Neural cell (in vitro differentiated cells): Measurements from ENCODE around the gene STRBP. TPM values are rescaled to one million over a fixed set of nuclear protein-coding genes. Genes with fewer than 3 reads are reported as not detected.

Experiments used
- H2AFZ ChIP-seq: fragments of 200-600, 300-800 bp; sonication (generic), shearing (Covaris generic); 2 replicates; pipeline ENCODE4 v1.6.0; 2014; ENCODE audit warnings: low read depth, mild to moderate bottlenecking, antibody characterized with exemption, low read length, moderate library complexity
- H3F3A ChIP-seq: fragments of 200-600 bp; shearing (Covaris generic); 2 replicates; pipeline ENCODE4 v1.6.1; 2016; ENCODE audit warnings: mild to moderate bottlenecking, moderate library complexity, mixed read lengths, antibody characterized with exemption, low read length; ENCODE audit not compliant: insufficient read depth, poor library complexity, severe bottlenecking
- H3K27ac ChIP-seq: fragments of 200-600, 300-800 bp; sonication (generic), shearing (Covaris generic); 2 replicates; pipeline ENCODE4 v1.5.1; 2014; ENCODE audit warnings: mild to moderate bottlenecking, low read length, moderate library complexity
- H3K27me3 ChIP-seq: fragments of 300-800, 200-600 bp; sonication (generic), shearing (Covaris generic); 2 replicates; pipeline ENCODE4 v1.6.0; 2014; ENCODE audit warnings: mild to moderate bottlenecking, low read depth, low read length, moderate library complexity; ENCODE audit not compliant: insufficient read depth
- H3K36me3 ChIP-seq: fragments of 300-800, 200-600 bp; sonication (generic), shearing (Covaris generic); 2 replicates; pipeline ENCODE4 v1.5.1; 2014; ENCODE audit warnings: mild to moderate bottlenecking, antibody characterized with exemption, low read length, moderate library complexity; ENCODE audit not compliant: insufficient read depth
- H3K4me2 ChIP-seq: fragments of 300-800, 200-600 bp; sonication (generic), shearing (Covaris generic); 2 replicates; pipeline ENCODE4 v1.6.0; 2014; ENCODE audit warnings: mild to moderate bottlenecking, low read length
- H3K4me3 ChIP-seq: fragments of 300-800, 200-600 bp; sonication (generic), shearing (Covaris generic); 2 replicates; pipeline ENCODE4 v1.5.1; 2014; ENCODE audit warnings: mild to moderate bottlenecking, low read length, moderate library complexity
- H3K79me2 ChIP-seq: fragments of 200-600 bp; shearing (Covaris generic); replicated peaks from 2 replicates; pipeline ENCODE4 v1.6.0; 2014; ENCODE audit warnings: mild to moderate bottlenecking, low read length, moderate library complexity; ENCODE audit not compliant: insufficient read depth
- H3K9ac ChIP-seq: fragments of 300-800, 200-600 bp; sonication (generic), shearing (Covaris generic); 2 replicates; pipeline ENCODE4 v1.6.1; 2016; ENCODE audit warnings: mild to moderate bottlenecking, low read length, mixed read lengths
- H3K9me2 ChIP-seq: fragments of 200-600 bp; shearing (Covaris generic); 2 replicates; pipeline ENCODE4 v1.6.1; 2016; ENCODE audit warnings: mild to moderate bottlenecking, low read length, mixed read lengths; ENCODE audit not compliant: insufficient read depth
- H3K9me3 ChIP-seq: fragments of 200-600, 300-800 bp; sonication (generic), shearing (Covaris generic); 2 replicates; pipeline ENCODE4 v1.6.1; 2016; ENCODE audit warnings: mild to moderate bottlenecking, mixed run types, low read length, moderate library complexity, mixed read lengths
- H4K20me1 ChIP-seq: fragments of 200-600 bp; shearing (Covaris generic); 2 replicates; pipeline ENCODE4 v1.6.1; 2016; ENCODE audit warnings: mild to moderate bottlenecking, mixed run types; ENCODE audit not compliant: insufficient read depth
- CTCF ChIP-seq: fragments of 450-650 bp; IDR thresholded peaks from 2 replicates; pipeline ENCODE4 v1.5.1; 2014; ENCODE audit warnings: antibody characterized with exemption, mild to moderate bottlenecking, moderate library complexity; ENCODE audit not compliant: poor library complexity, severe bottlenecking
- EP300 ChIP-seq: fragments of 450-650 bp; conservative IDR thresholded peaks from 2 replicates; pipeline ENCODE4 v1.6.1; 2014; ENCODE audit warnings: antibody characterized with exemption, mild to moderate bottlenecking, moderate library complexity; ENCODE audit not compliant: poor library complexity, severe bottlenecking
- EZH2 ChIP-seq: fragments of 200-600, 300-800 bp; shearing (Covaris generic), sonication (generic); IDR thresholded peaks from 2 replicates; pipeline ENCODE4 v1.6.1; 2014; ENCODE audit warnings: antibody characterized with exemption, low read length, borderline replicate concordance, mild to moderate bottlenecking; ENCODE audit not compliant: insufficient read depth, poor library complexity, severe bottlenecking
- MXI1 ChIP-seq: fragments of 450-650 bp; conservative IDR thresholded peaks from 2 replicates; pipeline ENCODE4 v1.6.1; 2014; ENCODE audit warnings: antibody characterized with exemption, mild to moderate bottlenecking; ENCODE audit not compliant: poor library complexity, severe bottlenecking
- POLR2AphosphoS5 ChIP-seq: IDR thresholded peaks from 2 replicates; pipeline ENCODE4 v1.6.1; 2012
- RAD21 ChIP-seq: fragments of 450-650 bp; conservative IDR thresholded peaks from 2 replicates; pipeline ENCODE4 v1.6.1; 2014; ENCODE audit warnings: antibody characterized with exemption, mild to moderate bottlenecking, moderate library complexity
- REST ChIP-seq: IDR thresholded peaks from 2 replicates; pipeline ENCODE4 v1.6.1; 2012; ENCODE audit warnings: borderline replicate concordance
- SMC3 ChIP-seq: fragments of 450-650 bp; conservative IDR thresholded peaks from 2 replicates; pipeline ENCODE4 v1.6.1; 2014; ENCODE audit warnings: antibody characterized with exemption, mild to moderate bottlenecking, moderate library complexity; ENCODE audit not compliant: poor library complexity
- TAF1 ChIP-seq: IDR thresholded peaks from 2 replicates; pipeline ENCODE4 v1.6.1; 2012; ENCODE audit warnings: low read depth
- polyA plus RNA-seq: library from polyadenylated mRNA; depleted of rRNA; stranded (reverse); fragments of >200 nt; gene quantifications from 2 replicates; pipeline ENCODE4 v1.2.3, GENCODE V29; 2014

Gene STRBP
- polyA plus RNA-seq, 1 donor from 2014 or later: 64.6 TPM

GRCh38 chr9:123267481-123268198 is 746 bp downstream of the STRBP start:
- H3K79me2 ChIP-seq: peaks cover 44% of the 10 kb centered on the region
- H3K4me2 ChIP-seq: peak overlapping the region; percentile 98
- H3F3A ChIP-seq: no peaks in the 10 kb centered on the region
- H3K9me3 ChIP-seq: no peaks in the 10 kb centered on the region
- H3K9ac ChIP-seq: peak overlapping the region; percentile 88
- H2AFZ ChIP-seq: peak overlapping the region; percentile 33
- no peaks in the 10 kb centered on the region for H3K36me3 ChIP-seq
- no peaks in the 10 kb centered on the region for H3K27me3 ChIP-seq
- TF ChIP-seq POLR2AphosphoS5: no peak
- no peak for TF ChIP-seq TAF1
- no peak for TF ChIP-seq MXI1
- TF ChIP-seq EZH2: no peak
- TF ChIP-seq RAD21: no peak
- TF ChIP-seq SMC3: no peak
- no peak for TF ChIP-seq CTCF
- no peak for TF ChIP-seq REST
- TF ChIP-seq EP300: no peak
- peak overlapping the region; percentile 85 for H3K4me3 ChIP-seq
- peak overlapping the region; percentile 78 for H3K27ac ChIP-seq
- peaks cover 7% of the 10 kb centered on the region for H4K20me1 ChIP-seq
- no peaks in the 10 kb centered on the region for H3K9me2 ChIP-seq

GRCh38 chr9:123266655-123267399 is 1.6 kb downstream of the STRBP start:
- H3K9me2 ChIP-seq: no peaks in the 10 kb centered on the region
- no peaks in the 10 kb centered on the region for H3K36me3 ChIP-seq
- H3K27ac ChIP-seq: peak overlapping the region; percentile 78
- H3K4me2 ChIP-seq: peak overlapping the region; percentile 98
- H4K20me1 ChIP-seq: peaks cover 7% of the 10 kb centered on the region
- H3K4me3 ChIP-seq: peak overlapping the region; percentile 85
- no peak overlapping the region for H2AFZ ChIP-seq
- H3K9me3 ChIP-seq: no peaks in the 10 kb centered on the region
- peaks cover 52% of the 10 kb centered on the region for H3K79me2 ChIP-seq
- no peaks in the 10 kb centered on the region for H3F3A ChIP-seq
- H3K9ac ChIP-seq: peak overlapping the region; percentile 88
- no peaks in the 10 kb centered on the region for H3K27me3 ChIP-seq
- no peak for TF ChIP-seq REST
